Transverse colon (tissue), 3 donors: ENCODE measurements around the gene SRI.

Experiments used
- CTCF ChIP-seq, 5 experiments: fragments of 200-600 bp in 3 of 5; fragments of 450-650 bp in 2 of 5; sonication (generic) in 3 of 5; IDR thresholded peaks; 1 replicate in 2 of 5; 2 replicates in 3 of 5; pipeline ENCODE4 v1.5.1; 2016 to 2017; ENCODE audit warnings: antibody characterized with exemption in 5 of 5, inconsistent platforms in 3 of 5, mild to moderate bottlenecking in 2 of 5, moderate library complexity in 1 of 5
- EP300 ChIP-seq: sonication (generic); formaldehyde crosslinking; IDR thresholded peaks from one replicate; pipeline ENCODE4 v1.6.1; 2017; ENCODE audit warnings: antibody characterized with exemption, low read depth
- POLR2A ChIP-seq: fragments of 450-650 bp; IDR thresholded peaks from one replicate; pipeline ENCODE4 v1.6.1; 2016; ENCODE audit warnings: antibody characterized with exemption, mild to moderate bottlenecking, moderate library complexity

GRCh38 chr7:88167223-88167622 is 52.6 kb downstream of the SRI start:
- TF ChIP-seq CTCF (IDR thresholded peaks at IDR 0.05), result no peak
- no peak for TF ChIP-seq EP300
- TF ChIP-seq POLR2A, result no peak
